IMR-90 (cell line): ENCODE measurements around the gene KLHL14. TPM values are rescaled to one million over a fixed set of nuclear protein-coding genes. Genes with fewer than 3 reads are reported as not detected.

Experiments
- ATAC-seq: fragments of 200-7000 bp; cut with Tn5 transposase; 2 replicates; pipeline ENCODE4 v1.9.1; 2020; ENCODE audit warnings: low read depth, mild to moderate bottlenecking, moderate library complexity
- BruUV-seq: library from RNA; stranded (reverse); fragments of 400-500 nt; replicated peaks from 2 replicates; lab custom pipeline; 2021; lab: Mats Ljungman, UMichigan
- CTCF ChIA-PET: fragments of 300-600 bp; formaldehyde crosslinking; extraction: SDS; loops from one replicate; lab custom pipeline; 2021; ENCODE audit warnings: antibody characterized with exemption; lab: Yijun Ruan, JAX
- POLR2A ChIA-PET: fragments of 300-600 bp; sonication (Branson Sonifier 250); formaldehyde crosslinking; loops from one replicate; lab custom pipeline; 2022; ENCODE audit warnings: antibody characterized with exemption; ENCODE audit not compliant: unreplicated experiment; lab: Charles Lee
- DNase-seq: peaks from one replicate; pipeline ENCODE4 v3.0.0; 2013
- H2AFZ ChIP-seq: replicated peaks from 2 replicates; pipeline ENCODE3; 2013; ENCODE audit warnings: low read length, mild to moderate bottlenecking; ENCODE audit not compliant: poor library complexity
- H2AK5ac ChIP-seq: 2 replicates; pipeline ENCODE4 v1.6.1; 2013; ENCODE audit warnings: low read depth, low read length, inconsistent platforms
- H2AK9ac ChIP-seq: replicated peaks from 2 replicates; pipeline ENCODE3; 2013; ENCODE audit warnings: mild to moderate bottlenecking, low read depth, low read length, moderate library complexity; ENCODE audit not compliant: poor library complexity
- H2BK120ac ChIP-seq: 2 replicates; pipeline ENCODE4 v1.6.1; 2013; ENCODE audit warnings: low read depth, low read length, inconsistent platforms
- H2BK15ac ChIP-seq: 3 replicates; pipeline ENCODE4 v1.6.1; 2013; ENCODE audit warnings: low read depth, low read length, inconsistent platforms
- H2BK20ac ChIP-seq: 2 replicates; pipeline ENCODE4 v1.6.1; 2013; ENCODE audit warnings: low read depth, mild to moderate bottlenecking, inconsistent platforms, low read length, moderate library complexity
- H2BK5ac ChIP-seq: 2 replicates; pipeline ENCODE4 v1.6.1; 2013; ENCODE audit warnings: mild to moderate bottlenecking, low read depth, low read length, inconsistent platforms; ENCODE audit not compliant: poor library complexity, severe bottlenecking
- H3K14ac ChIP-seq: replicated peaks from 2 replicates; pipeline ENCODE4 v1.6.1; 2013; ENCODE audit warnings: low read depth, low read length, inconsistent platforms
- H3K18ac ChIP-seq: 2 replicates; pipeline ENCODE4 v1.6.1; 2013; ENCODE audit warnings: low read depth, low read length, control low read depth
- H3K23ac ChIP-seq: 2 replicates; pipeline ENCODE4 v1.6.1; 2013; ENCODE audit warnings: low read depth, low read length, inconsistent platforms
- H3K27ac ChIP-seq: 2 replicates; pipeline ENCODE4 v1.5.1; 2013; ENCODE audit warnings: mild to moderate bottlenecking, control low read depth, low read length; ENCODE audit not compliant: insufficient read depth
- H3K27me3 ChIP-seq: 2 replicates; pipeline ENCODE4 v1.6.1; 2013; ENCODE audit warnings: low read length; ENCODE audit not compliant: control insufficient read depth, insufficient read depth
- H3K36me3 ChIP-seq: 2 replicates; pipeline ENCODE4 v1.6.1; 2013; ENCODE audit warnings: low read length, mixed read lengths; ENCODE audit not compliant: control insufficient read depth, insufficient read depth
- H3K4ac ChIP-seq: 2 replicates; pipeline ENCODE4 v1.6.1; 2013; ENCODE audit warnings: low read depth, low read length, inconsistent platforms
- H3K4me1 ChIP-seq: 2 replicates; pipeline ENCODE4 v1.6.1; 2013; ENCODE audit warnings: low read length, mixed read lengths; ENCODE audit not compliant: control insufficient read depth, insufficient read depth
- H3K4me2 ChIP-seq: 2 replicates; pipeline ENCODE4 v1.6.1; 2013; ENCODE audit warnings: low read depth, mild to moderate bottlenecking, control low read depth, low read length, moderate library complexity
- H3K4me3 ChIP-seq: 2 replicates; pipeline ENCODE4 v1.5.1; 2013; ENCODE audit warnings: low read depth, mild to moderate bottlenecking, control low read depth, low read length, moderate library complexity; ENCODE audit not compliant: insufficient read depth
- H3K56ac ChIP-seq: 2 replicates; pipeline ENCODE4 v1.6.1; 2013; ENCODE audit warnings: low read length, inconsistent platforms; ENCODE audit not compliant: insufficient read depth; ENCODE audit errors: extremely low read depth
- H3K79me1 ChIP-seq, 2 experiments: 2 replicates each; pipeline ENCODE4 v1.6.1; 2013; ENCODE audit warnings: low read length in 2 of 2, inconsistent platforms in 1 of 2, low read depth in 1 of 2
- H3K9ac ChIP-seq: 2 replicates; pipeline ENCODE4 v1.6.1; 2013; ENCODE audit warnings: low read depth, low read length, control low read depth
- H3K9me1 ChIP-seq: 2 replicates; pipeline ENCODE4 v1.6.1; 2013; ENCODE audit warnings: low read length, inconsistent platforms; ENCODE audit not compliant: insufficient read depth
- H3K9me3 ChIP-seq: 2 replicates; pipeline ENCODE4 v1.6.1; 2013; ENCODE audit warnings: low read length; ENCODE audit not compliant: control insufficient read depth, insufficient read depth
- H4K20me1 ChIP-seq: 2 replicates; pipeline ENCODE4 v1.6.1; 2013; ENCODE audit warnings: low read length, inconsistent platforms; ENCODE audit not compliant: insufficient read depth
- H4K5ac ChIP-seq: 2 replicates; pipeline ENCODE4 v1.6.1; 2013; ENCODE audit warnings: mild to moderate bottlenecking, low read depth, low read length, control low read depth
- H4K8ac ChIP-seq, 2 experiments: 2 replicates each; pipeline ENCODE4 v1.6.1; 2013; ENCODE audit warnings: low read depth in 2 of 2, low read length in 2 of 2, control low read depth in 1 of 2, inconsistent platforms in 1 of 2
- H4K91ac ChIP-seq: 2 replicates; pipeline ENCODE4 v1.6.1; 2013; ENCODE audit warnings: low read depth, low read length, inconsistent platforms; ENCODE audit not compliant: insufficient read depth
- BHLHE40 ChIP-seq: fragments of 150-350 bp; IDR thresholded peaks from 2 replicates; pipeline ENCODE4 v1.6.1; 2016; ENCODE audit warnings: mild to moderate bottlenecking, low read depth, low read length
- CEBPB ChIP-seq: IDR thresholded peaks from 2 replicates; pipeline ENCODE4 v1.6.1; 2012; ENCODE audit warnings: low read depth, low read length, improper control_type of control experiment
- CHD1 ChIP-seq: IDR thresholded peaks from 2 replicates; pipeline ENCODE4 v1.6.1; 2012; ENCODE audit warnings: low read depth, low read length, improper control_type of control experiment
- MAFK ChIP-seq: IDR thresholded peaks from 2 replicates; pipeline ENCODE4 v1.6.1; 2012; ENCODE audit warnings: low read depth, low read length, improper control_type of control experiment
- MAZ ChIP-seq: IDR thresholded peaks from 2 replicates; pipeline ENCODE4 v1.6.1; 2012; ENCODE audit warnings: low read depth, mild to moderate bottlenecking, low read length, improper control_type of control experiment, moderate library complexity, borderline replicate concordance
- MXI1 ChIP-seq: IDR thresholded peaks from 2 replicates; pipeline ENCODE4 v1.6.1; 2012; ENCODE audit warnings: low read depth, mild to moderate bottlenecking, low read length, moderate library complexity, borderline replicate concordance
- NFE2L2 ChIP-seq: fragments of 150-350 bp; IDR thresholded peaks from 2 replicates; pipeline ENCODE4 v1.6.1; 2016; ENCODE audit warnings: low read depth, mild to moderate bottlenecking, low read length
- POLR2A ChIP-seq: IDR thresholded peaks from 2 replicates; pipeline ENCODE4 v1.6.1; 2012; ENCODE audit warnings: mild to moderate bottlenecking, low read depth, low read length
- RAD21 ChIP-seq: IDR thresholded peaks from 2 replicates; pipeline ENCODE4 v1.6.1; 2012; ENCODE audit warnings: low read length, improper control_type of control experiment
- RFX5 ChIP-seq: IDR thresholded peaks from 2 replicates; pipeline ENCODE4 v1.8.0; 2012; ENCODE audit warnings: low read depth, mild to moderate bottlenecking, low read length, moderate library complexity
- SMC3 ChIP-seq: fragments of 150-350 bp; IDR thresholded peaks from 2 replicates; pipeline ENCODE4 v1.6.1; 2016; ENCODE audit warnings: low read depth, mild to moderate bottlenecking, antibody characterized with exemption, low read length, moderate library complexity
- WGBS, 2 experiments: methylation state at CpG; one replicate each; pipeline versions ENCODE4 v1.1.5 to v1.1.7; 2013; ENCODE audit warnings: missing lambda C conversion rate in 2 of 2; ENCODE audit not compliant: insufficient read length in 1 of 2; ENCODE audit errors: extremely low coverage in 2 of 2; 5-methylcytosine and 5-hydroxymethylcytosine counted together
- dilution Hi-C: fragments of 300-500 bp; cut with HindIII; formaldehyde crosslinking; loops from one replicate; pipeline ENCODE4 v1.14.3; 2018; ENCODE audit warnings: low sequenced_read_pairs; ENCODE audit not compliant: unreplicated experiment
- in situ Hi-C: fragments of 300-500 bp; cut with MboI; formaldehyde crosslinking; loops from 3 replicates; pipeline ENCODE4 v1.14.3; 2019; ENCODE audit warnings: low sequenced_read_pairs, inconsistent platforms, mixed read lengths
- intact Hi-C: fragments of 100-400 bp; cut with micrococcal nuclease; formaldehyde crosslinking; loops from 2 replicates; pipeline ENCODE4 v1.10.0; 2022
- polyA plus RNA-seq, 3 experiments: library from polyadenylated mRNA; depleted of rRNA; stranded (reverse); fragments of >200 nt; gene quantifications; 2 replicates each; pipeline ENCODE4 v1.2.3, GENCODE V29; 2012; ENCODE audit warnings: low replicate concordance in 1 of 3
- total RNA-seq: library from RNA; depleted of rRNA; stranded (reverse); fragments of >200 nt; gene quantifications from 2 replicates; pipeline ENCODE4 v1.2.3, GENCODE V29; 2012

KLHL14 gene
- total and polyA plus RNA-seq, 2 of the 4 experiments (the other 2 are of a cell fraction): not detected

GRCh38 chr18:32812342-32812741 is 39.5 kb upstream of the KLHL14 start:
- Histone ChIP-seq H2AK9ac (no peak overlapping the region), H3K36me3 (no peaks in the 10 kb centered on the region), H2BK120ac (no peak overlapping the region), H3K9me3 (no peaks in the 10 kb centered on the region), H3K56ac (no peak overlapping the region), H2BK15ac (no peak overlapping the region), H3K4me3 (no peak overlapping the region), H2BK20ac (no peak overlapping the region), H3K9me1 (no peaks in the 10 kb centered on the region), H2AK5ac (no peak overlapping the region), H3K18ac (no peak overlapping the region), H3K27ac (no peak overlapping the region), H4K5ac (no peak overlapping the region), H3K9ac (no peak overlapping the region), H3K4me2 (no peak overlapping the region), H2AFZ (no peak overlapping the region), H4K91ac (no peak overlapping the region), H3K23ac (no peak overlapping the region), H3K27me3 (no peaks in the 10 kb centered on the region), H4K8ac (no peak overlapping the region), H3K79me1 (no peaks in the 10 kb centered on the region), H3K4me1 (no peaks in the 10 kb centered on the region), H4K20me1 (no peaks in the 10 kb centered on the region), H3K14ac (no peak overlapping the region), H3K4ac (no peak overlapping the region), H2BK5ac (no peak overlapping the region)
- ChIA-PET CTCF (no interaction called here), POLR2A (no interaction called here)
- DNase-seq (no peak), ATAC-seq (no peak)
- in situ Hi-C loops (no loop called here), dilution Hi-C loops (no loop called here), intact Hi-C loops (no loop called here)
- TF ChIP-seq MXI1: no peak
- no peak for TF ChIP-seq CEBPB
- no peak for TF ChIP-seq MAZ
- TF ChIP-seq MAFK: no peak
- TF ChIP-seq RFX5: no peak
- no peak for TF ChIP-seq POLR2A
- no peak for TF ChIP-seq NFE2L2
- no peak for TF ChIP-seq SMC3
- no peak for TF ChIP-seq RAD21
- TF ChIP-seq CHD1: no peak
- TF ChIP-seq BHLHE40: no peak
- 63% methylated on average over 2 of the region's 3 CpGs; no CpG with 5 or more reads in 1 of the 2 experiments for WGBS, 2 experiments
- no TSS peak for BruUV-seq
